IMR-90 (cell line): ENCODE results near the gene CALML3. TPM values are rescaled to one million over a fixed set of nuclear protein-coding genes. Genes with fewer than 3 reads are reported as not detected.

ENCODE experiments used
- ATAC-seq: fragments of 200-7000 bp; cut with Tn5 transposase; 2 replicates; pipeline ENCODE4 v1.9.1; 2020; ENCODE audit warnings: low read depth, mild to moderate bottlenecking, moderate library complexity
- BruUV-seq: library from RNA; stranded (reverse); fragments of 400-500 nt; replicated peaks from 2 replicates; lab custom pipeline; 2021; lab: Mats Ljungman, UMichigan
- CTCF ChIA-PET: fragments of 300-600 bp; formaldehyde crosslinking; extraction: SDS; loops from one replicate; lab custom pipeline; 2021; ENCODE audit warnings: antibody characterized with exemption; lab: Yijun Ruan, JAX
- POLR2A ChIA-PET: fragments of 300-600 bp; sonication (Branson Sonifier 250); formaldehyde crosslinking; loops from one replicate; lab custom pipeline; 2022; ENCODE audit warnings: antibody characterized with exemption; ENCODE audit not compliant: unreplicated experiment; lab: Charles Lee
- DNase-seq: peaks from one replicate; pipeline ENCODE4 v3.0.0; 2013
- H2AFZ ChIP-seq: replicated peaks from 2 replicates; pipeline ENCODE3; 2013; ENCODE audit warnings: low read length, mild to moderate bottlenecking; ENCODE audit not compliant: poor library complexity
- H2AK5ac ChIP-seq: 2 replicates; pipeline ENCODE4 v1.6.1; 2013; ENCODE audit warnings: low read depth, low read length, inconsistent platforms
- H2AK9ac ChIP-seq: replicated peaks from 2 replicates; pipeline ENCODE3; 2013; ENCODE audit warnings: mild to moderate bottlenecking, low read depth, low read length, moderate library complexity; ENCODE audit not compliant: poor library complexity
- H2BK120ac ChIP-seq: 2 replicates; pipeline ENCODE4 v1.6.1; 2013; ENCODE audit warnings: low read depth, low read length, inconsistent platforms
- H2BK15ac ChIP-seq: 3 replicates; pipeline ENCODE4 v1.6.1; 2013; ENCODE audit warnings: low read depth, low read length, inconsistent platforms
- H2BK20ac ChIP-seq: 2 replicates; pipeline ENCODE4 v1.6.1; 2013; ENCODE audit warnings: low read depth, mild to moderate bottlenecking, inconsistent platforms, low read length, moderate library complexity
- H2BK5ac ChIP-seq: 2 replicates; pipeline ENCODE4 v1.6.1; 2013; ENCODE audit warnings: mild to moderate bottlenecking, low read depth, low read length, inconsistent platforms; ENCODE audit not compliant: poor library complexity, severe bottlenecking
- H3K14ac ChIP-seq: replicated peaks from 2 replicates; pipeline ENCODE4 v1.6.1; 2013; ENCODE audit warnings: low read depth, low read length, inconsistent platforms
- H3K18ac ChIP-seq: 2 replicates; pipeline ENCODE4 v1.6.1; 2013; ENCODE audit warnings: low read depth, low read length, control low read depth
- H3K23ac ChIP-seq: 2 replicates; pipeline ENCODE4 v1.6.1; 2013; ENCODE audit warnings: low read depth, low read length, inconsistent platforms
- H3K27ac ChIP-seq: 2 replicates; pipeline ENCODE4 v1.5.1; 2013; ENCODE audit warnings: mild to moderate bottlenecking, control low read depth, low read length; ENCODE audit not compliant: insufficient read depth
- H3K27me3 ChIP-seq: 2 replicates; pipeline ENCODE4 v1.6.1; 2013; ENCODE audit warnings: low read length; ENCODE audit not compliant: control insufficient read depth, insufficient read depth
- H3K36me3 ChIP-seq: 2 replicates; pipeline ENCODE4 v1.6.1; 2013; ENCODE audit warnings: low read length, mixed read lengths; ENCODE audit not compliant: control insufficient read depth, insufficient read depth
- H3K4ac ChIP-seq: 2 replicates; pipeline ENCODE4 v1.6.1; 2013; ENCODE audit warnings: low read depth, low read length, inconsistent platforms
- H3K4me1 ChIP-seq: 2 replicates; pipeline ENCODE4 v1.6.1; 2013; ENCODE audit warnings: low read length, mixed read lengths; ENCODE audit not compliant: control insufficient read depth, insufficient read depth
- H3K4me2 ChIP-seq: 2 replicates; pipeline ENCODE4 v1.6.1; 2013; ENCODE audit warnings: low read depth, mild to moderate bottlenecking, control low read depth, low read length, moderate library complexity
- H3K4me3 ChIP-seq: 2 replicates; pipeline ENCODE4 v1.5.1; 2013; ENCODE audit warnings: low read depth, mild to moderate bottlenecking, control low read depth, low read length, moderate library complexity; ENCODE audit not compliant: insufficient read depth
- H3K56ac ChIP-seq: 2 replicates; pipeline ENCODE4 v1.6.1; 2013; ENCODE audit warnings: low read length, inconsistent platforms; ENCODE audit not compliant: insufficient read depth; ENCODE audit errors: extremely low read depth
- H3K79me1 ChIP-seq, 2 experiments: 2 replicates each; pipeline ENCODE4 v1.6.1; 2013; ENCODE audit warnings: low read length in 2 of 2, inconsistent platforms in 1 of 2, low read depth in 1 of 2
- H3K9ac ChIP-seq: 2 replicates; pipeline ENCODE4 v1.6.1; 2013; ENCODE audit warnings: low read depth, low read length, control low read depth
- H3K9me1 ChIP-seq: 2 replicates; pipeline ENCODE4 v1.6.1; 2013; ENCODE audit warnings: low read length, inconsistent platforms; ENCODE audit not compliant: insufficient read depth
- H3K9me3 ChIP-seq: 2 replicates; pipeline ENCODE4 v1.6.1; 2013; ENCODE audit warnings: low read length; ENCODE audit not compliant: control insufficient read depth, insufficient read depth
- H4K20me1 ChIP-seq: 2 replicates; pipeline ENCODE4 v1.6.1; 2013; ENCODE audit warnings: low read length, inconsistent platforms; ENCODE audit not compliant: insufficient read depth
- H4K5ac ChIP-seq: 2 replicates; pipeline ENCODE4 v1.6.1; 2013; ENCODE audit warnings: mild to moderate bottlenecking, low read depth, low read length, control low read depth
- H4K8ac ChIP-seq, 2 experiments: 2 replicates each; pipeline ENCODE4 v1.6.1; 2013; ENCODE audit warnings: low read depth in 2 of 2, low read length in 2 of 2, control low read depth in 1 of 2, inconsistent platforms in 1 of 2
- H4K91ac ChIP-seq: 2 replicates; pipeline ENCODE4 v1.6.1; 2013; ENCODE audit warnings: low read depth, low read length, inconsistent platforms; ENCODE audit not compliant: insufficient read depth
- CEBPB ChIP-seq: IDR thresholded peaks from 2 replicates; pipeline ENCODE4 v1.6.1; 2012; ENCODE audit warnings: low read depth, low read length, improper control_type of control experiment
- CHD1 ChIP-seq: IDR thresholded peaks from 2 replicates; pipeline ENCODE4 v1.6.1; 2012; ENCODE audit warnings: low read depth, low read length, improper control_type of control experiment
- FOS ChIP-seq: fragments of 150-350 bp; IDR thresholded peaks from 2 replicates; pipeline ENCODE4 v1.6.1; 2016; ENCODE audit warnings: low read depth, low read length
- MAFK ChIP-seq: IDR thresholded peaks from 2 replicates; pipeline ENCODE4 v1.6.1; 2012; ENCODE audit warnings: low read depth, low read length, improper control_type of control experiment
- MAZ ChIP-seq: IDR thresholded peaks from 2 replicates; pipeline ENCODE4 v1.6.1; 2012; ENCODE audit warnings: low read depth, mild to moderate bottlenecking, low read length, improper control_type of control experiment, moderate library complexity, borderline replicate concordance
- NFE2L2 ChIP-seq: fragments of 150-350 bp; IDR thresholded peaks from 2 replicates; pipeline ENCODE4 v1.6.1; 2016; ENCODE audit warnings: low read depth, mild to moderate bottlenecking, low read length
- RCOR1 ChIP-seq: IDR thresholded peaks from 2 replicates; pipeline ENCODE4 v1.6.1; 2012; ENCODE audit warnings: mild to moderate bottlenecking, low read length, improper control_type of control experiment; ENCODE audit not compliant: insufficient replicate concordance
- SMC3 ChIP-seq: fragments of 150-350 bp; IDR thresholded peaks from 2 replicates; pipeline ENCODE4 v1.6.1; 2016; ENCODE audit warnings: low read depth, mild to moderate bottlenecking, antibody characterized with exemption, low read length, moderate library complexity
- WGBS, 2 experiments: methylation state at CpG; one replicate each; pipeline versions ENCODE4 v1.1.5 to v1.1.7; 2013; ENCODE audit warnings: missing lambda C conversion rate in 2 of 2; ENCODE audit not compliant: insufficient read length in 1 of 2; ENCODE audit errors: extremely low coverage in 2 of 2; 5-methylcytosine and 5-hydroxymethylcytosine counted together
- dilution Hi-C: fragments of 300-500 bp; cut with HindIII; formaldehyde crosslinking; loops from one replicate; pipeline ENCODE4 v1.14.3; 2018; ENCODE audit warnings: low sequenced_read_pairs; ENCODE audit not compliant: unreplicated experiment
- in situ Hi-C: fragments of 300-500 bp; cut with MboI; formaldehyde crosslinking; loops from 3 replicates; pipeline ENCODE4 v1.14.3; 2019; ENCODE audit warnings: low sequenced_read_pairs, inconsistent platforms, mixed read lengths
- intact Hi-C: fragments of 100-400 bp; cut with micrococcal nuclease; formaldehyde crosslinking; loops from 2 replicates; pipeline ENCODE4 v1.10.0; 2022
- polyA plus RNA-seq, 3 experiments: library from polyadenylated mRNA; depleted of rRNA; stranded (reverse); fragments of >200 nt; gene quantifications; 2 replicates each; pipeline ENCODE4 v1.2.3, GENCODE V29; 2012; ENCODE audit warnings: low replicate concordance in 1 of 3
- total RNA-seq: library from RNA; depleted of rRNA; stranded (reverse); fragments of >200 nt; gene quantifications from 2 replicates; pipeline ENCODE4 v1.2.3, GENCODE V29; 2012
- TF ChIP-seq, protein P1 (sequence below): fragments of 150-350 bp; IDR thresholded peaks from 2 replicates; pipeline ENCODE4 v1.6.1; 2016; ENCODE audit warnings: low read depth, mild to moderate bottlenecking, low read length, moderate library complexity, borderline replicate concordance
- TF ChIP-seq, protein P2 (sequence below): conservative IDR thresholded peaks from 2 replicates; pipeline ENCODE4 v1.5.1; 2012; ENCODE audit warnings: mild to moderate bottlenecking, low read depth, low read length, improper control_type of control experiment

The CALML3 gene
- total and polyA plus RNA-seq, 2 of the 4 experiments (the other 2 are of a cell fraction): not detected

DNA sequence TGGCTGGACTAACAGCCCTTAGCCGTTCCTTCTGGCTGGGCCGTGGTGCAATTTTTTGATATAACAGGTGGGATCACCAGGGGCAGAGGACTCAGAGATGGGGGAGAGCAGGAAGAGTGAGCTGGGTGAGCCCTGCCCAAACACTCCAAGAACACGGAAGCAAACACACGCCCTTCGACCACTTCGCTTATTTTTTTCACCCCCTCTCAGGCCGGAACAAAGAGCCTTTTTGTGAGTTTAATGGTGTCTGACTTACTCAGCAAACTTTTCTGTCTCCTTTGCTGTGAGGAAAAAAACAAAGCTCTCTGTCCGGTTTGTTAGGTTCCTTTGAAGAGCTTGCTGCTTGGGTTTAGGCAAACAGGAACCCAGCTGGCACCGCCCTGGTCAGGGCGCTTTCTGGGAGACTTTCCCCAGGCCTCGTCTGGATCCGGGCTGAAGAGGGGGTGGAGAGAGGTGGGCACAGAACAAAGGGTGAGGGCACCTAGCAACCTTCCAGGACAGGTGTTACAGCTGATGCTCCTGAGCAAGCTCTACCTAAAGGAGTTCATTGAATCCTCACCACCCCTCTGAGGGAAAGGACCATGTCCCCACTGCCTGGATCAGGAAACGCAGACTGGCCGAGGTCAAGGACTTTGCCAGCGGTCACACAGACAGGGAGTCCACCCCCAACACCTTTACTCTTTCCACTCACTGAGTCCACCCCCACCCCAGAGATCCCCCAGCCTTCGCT lies 23.3 kb downstream of the CALML3 start:
- no peaks in the 10 kb centered on the region for H4K20me1 ChIP-seq
- H2AK5ac ChIP-seq: peak overlapping the region; percentile 97
- peaks cover 34% of the 10 kb centered on the region for H3K9me1 ChIP-seq
- H3K36me3 ChIP-seq: no peaks in the 10 kb centered on the region
- peak overlapping the region; percentile 25; the same call in 1 of the 2 replicates for H3K9ac ChIP-seq
- H3K23ac ChIP-seq: peak overlapping the region; percentile 67; the same call in 1 of the 2 replicates
- peaks cover 52% of the 10 kb centered on the region for H3K4me1 ChIP-seq
- peaks cover 4% of the 10 kb centered on the region; the same call in 1 of the 2 replicates for H3K9me3 ChIP-seq
- TF ChIP-seq MAFK: no peak
- no peak for TF ChIP-seq FOS
- no peak for TF ChIP-seq RCOR1
- TF ChIP-seq NFE2L2: no peak
- TF ChIP-seq, protein P1, sequence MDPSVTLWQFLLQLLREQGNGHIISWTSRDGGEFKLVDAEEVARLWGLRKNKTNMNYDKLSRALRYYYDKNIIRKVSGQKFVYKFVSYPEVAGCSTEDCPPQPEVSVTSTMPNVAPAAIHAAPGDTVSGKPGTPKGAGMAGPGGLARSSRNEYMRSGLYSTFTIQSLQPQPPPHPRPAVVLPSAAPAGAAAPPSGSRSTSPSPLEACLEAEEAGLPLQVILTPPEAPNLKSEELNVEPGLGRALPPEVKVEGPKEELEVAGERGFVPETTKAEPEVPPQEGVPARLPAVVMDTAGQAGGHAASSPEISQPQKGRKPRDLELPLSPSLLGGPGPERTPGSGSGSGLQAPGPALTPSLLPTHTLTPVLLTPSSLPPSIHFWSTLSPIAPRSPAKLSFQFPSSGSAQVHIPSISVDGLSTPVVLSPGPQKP: no peak
- no peak for TF ChIP-seq CEBPB
- no peak for TF ChIP-seq CHD1
- TF ChIP-seq SMC3: no peak
- no peak for TF ChIP-seq MAZ
- TF ChIP-seq, protein P2, sequence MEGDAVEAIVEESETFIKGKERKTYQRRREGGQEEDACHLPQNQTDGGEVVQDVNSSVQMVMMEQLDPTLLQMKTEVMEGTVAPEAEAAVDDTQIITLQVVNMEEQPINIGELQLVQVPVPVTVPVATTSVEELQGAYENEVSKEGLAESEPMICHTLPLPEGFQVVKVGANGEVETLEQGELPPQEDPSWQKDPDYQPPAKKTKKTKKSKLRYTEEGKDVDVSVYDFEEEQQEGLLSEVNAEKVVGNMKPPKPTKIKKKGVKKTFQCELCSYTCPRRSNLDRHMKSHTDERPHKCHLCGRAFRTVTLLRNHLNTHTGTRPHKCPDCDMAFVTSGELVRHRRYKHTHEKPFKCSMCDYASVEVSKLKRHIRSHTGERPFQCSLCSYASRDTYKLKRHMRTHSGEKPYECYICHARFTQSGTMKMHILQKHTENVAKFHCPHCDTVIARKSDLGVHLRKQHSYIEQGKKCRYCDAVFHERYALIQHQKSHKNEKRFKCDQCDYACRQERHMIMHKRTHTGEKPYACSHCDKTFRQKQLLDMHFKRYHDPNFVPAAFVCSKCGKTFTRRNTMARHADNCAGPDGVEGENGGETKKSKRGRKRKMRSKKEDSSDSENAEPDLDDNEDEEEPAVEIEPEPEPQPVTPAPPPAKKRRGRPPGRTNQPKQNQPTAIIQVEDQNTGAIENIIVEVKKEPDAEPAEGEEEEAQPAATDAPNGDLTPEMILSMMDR: no peak
- H2BK20ac ChIP-seq: peak overlapping the region; percentile 95
- peak overlapping the region; percentile 85 for H4K91ac ChIP-seq
- ATAC-seq (no peak), DNase-seq (no peak)
- peak overlapping the region; percentile 70 for H3K18ac ChIP-seq
- dilution Hi-C loops (no loop called here), in situ Hi-C loops (no loop called here), intact Hi-C loops (loop anchor here (2.0 to 5.0 kb wide), 2 partner anchors 74 to 101 kb away; no protein-coding TSS in a partner anchor)
- H3K14ac ChIP-seq: peak overlapping the region; percentile 84
- H2BK120ac ChIP-seq: peak overlapping the region; percentile 98
- peak overlapping the region; percentile 98 for H3K4ac ChIP-seq
- H4K8ac ChIP-seq: peak overlapping the region; percentile 67 to 90
- H2BK5ac ChIP-seq: peak overlapping the region; percentile 94
- POLR2A ChIA-PET: interaction anchor here (1.2 kb wide), 1 partner anchor 10 kb away, joined by 3 read pairs; no protein-coding TSS in a partner anchor
- peak overlapping the region; percentile 37 for H3K27ac ChIP-seq
- H3K27me3 ChIP-seq: no peaks in the 10 kb centered on the region
- H2AFZ ChIP-seq: peak overlapping the region; percentile 81
- peaks cover 0 to 20% of the 10 kb centered on the region in 2 experiments; a peak in 2 of 4 replicates for H3K79me1 ChIP-seq
- 93% methylated on average over 4 of the region's 16 CpGs; no CpG with 5 or more reads in 1 of the 2 experiments for WGBS, 2 experiments
- H3K56ac ChIP-seq: peak overlapping the region; percentile 38; the same call in 1 of the 2 replicates
- CTCF ChIA-PET: interaction anchor here (1.1 to 1.3 kb wide), 3 partner anchors 18 to 106 kb away, joined by 3 to 5 read pairs (median 4); no protein-coding TSS in a partner anchor
- peak overlapping the region; percentile 74 for H4K5ac ChIP-seq
- BruUV-seq: no TSS peak
- peak overlapping the region; percentile 94 for H2BK15ac ChIP-seq
- H2AK9ac ChIP-seq: peak overlapping the region; percentile 87
- H3K4me3 ChIP-seq: no peak overlapping the region
- peak overlapping the region; percentile 71 for H3K4me2 ChIP-seq
